AG10803 (cell line): ENCODE results near the gene SARS1.
A peak's percentile ranks its signal among the peaks of the same experiment; 100 is the strongest.
"Not testable (repeated sequence)": the region's sequence is repeated elsewhere in the genome, so short reads cannot be mapped to it uniquely, and the experiment has no call there.

ENCODE experiments used
- DNase-seq: peaks from one replicate; pipeline ENCODE4 v3.0.0; 2010; ENCODE audit warnings: low read depth
- H3K4me3 ChIP-seq: 2 replicates; pipeline ENCODE4 v1.5.1; 2011; ENCODE audit warnings: mild to moderate bottlenecking, low read length, control low read depth
- TF ChIP-seq, protein P1 (sequence below): conservative IDR thresholded peaks from 2 replicates; pipeline ENCODE4 v1.5.1; 2011; ENCODE audit warnings: mild to moderate bottlenecking, low read length, control low read depth, inconsistent platforms

SARS1 gene

DNA sequence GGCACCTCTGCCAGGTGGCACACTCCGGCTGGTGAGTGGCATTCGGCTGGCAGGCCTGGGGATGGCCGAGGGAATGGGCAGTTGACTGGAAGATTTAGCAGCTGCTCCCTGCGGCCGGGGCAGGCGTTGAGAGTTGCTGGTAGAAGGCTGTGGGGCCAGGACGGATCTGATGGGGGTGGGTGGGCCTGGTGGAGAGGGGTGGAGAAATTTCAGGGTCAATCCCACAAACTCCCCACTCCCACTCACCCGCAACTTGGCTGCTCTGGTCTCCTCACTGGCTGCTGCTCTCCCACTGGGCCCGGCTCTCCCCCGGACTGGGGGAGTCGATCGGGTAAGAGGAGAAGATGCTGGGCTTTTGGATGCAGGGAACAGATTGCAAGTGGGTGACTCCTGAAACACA is 67.1 kb downstream of the SARS1 start:
- no peak for DNase-seq
- TF ChIP-seq, protein P1, sequence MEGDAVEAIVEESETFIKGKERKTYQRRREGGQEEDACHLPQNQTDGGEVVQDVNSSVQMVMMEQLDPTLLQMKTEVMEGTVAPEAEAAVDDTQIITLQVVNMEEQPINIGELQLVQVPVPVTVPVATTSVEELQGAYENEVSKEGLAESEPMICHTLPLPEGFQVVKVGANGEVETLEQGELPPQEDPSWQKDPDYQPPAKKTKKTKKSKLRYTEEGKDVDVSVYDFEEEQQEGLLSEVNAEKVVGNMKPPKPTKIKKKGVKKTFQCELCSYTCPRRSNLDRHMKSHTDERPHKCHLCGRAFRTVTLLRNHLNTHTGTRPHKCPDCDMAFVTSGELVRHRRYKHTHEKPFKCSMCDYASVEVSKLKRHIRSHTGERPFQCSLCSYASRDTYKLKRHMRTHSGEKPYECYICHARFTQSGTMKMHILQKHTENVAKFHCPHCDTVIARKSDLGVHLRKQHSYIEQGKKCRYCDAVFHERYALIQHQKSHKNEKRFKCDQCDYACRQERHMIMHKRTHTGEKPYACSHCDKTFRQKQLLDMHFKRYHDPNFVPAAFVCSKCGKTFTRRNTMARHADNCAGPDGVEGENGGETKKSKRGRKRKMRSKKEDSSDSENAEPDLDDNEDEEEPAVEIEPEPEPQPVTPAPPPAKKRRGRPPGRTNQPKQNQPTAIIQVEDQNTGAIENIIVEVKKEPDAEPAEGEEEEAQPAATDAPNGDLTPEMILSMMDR = no peak
- no peak overlapping the region for H3K4me3 ChIP-seq

DNA sequence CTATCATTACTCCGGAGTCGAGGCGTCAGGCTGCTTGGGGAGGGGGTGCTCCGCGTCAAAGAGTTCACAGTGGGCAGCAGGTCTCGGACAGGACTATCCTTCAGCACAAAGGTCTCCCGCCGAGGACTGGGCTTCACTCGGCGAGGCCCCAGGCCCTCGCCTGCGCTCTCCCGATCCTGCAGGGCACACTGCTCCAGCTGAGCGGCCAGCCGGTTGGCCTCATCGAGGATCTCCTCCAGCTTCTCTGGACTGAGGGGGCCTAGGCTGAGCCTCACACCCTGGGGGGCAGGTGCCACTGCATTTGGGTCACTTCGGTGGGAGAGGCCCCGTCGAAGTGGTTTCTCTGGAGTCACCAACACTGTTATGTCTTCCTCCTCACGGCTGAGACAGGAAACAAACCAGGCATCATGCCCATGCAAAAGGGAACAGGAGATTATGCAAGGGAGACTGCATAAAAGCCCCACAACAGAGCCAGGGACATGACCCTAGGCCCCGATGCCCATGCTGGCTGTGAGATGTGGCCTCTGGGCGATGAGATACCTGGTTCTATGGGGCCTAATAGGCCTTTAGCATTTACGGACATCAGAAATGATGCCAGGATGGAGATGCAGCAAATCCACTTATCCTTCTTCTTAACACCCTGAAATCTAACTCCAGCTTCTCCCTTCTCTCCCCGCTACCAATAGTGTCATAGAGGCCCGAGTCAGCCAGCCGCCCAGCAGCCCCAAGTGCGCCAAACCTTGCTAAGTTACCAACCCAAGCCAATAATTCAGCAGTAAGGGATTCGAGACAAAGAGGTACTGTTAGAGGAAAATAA is 68.2 kb downstream of the SARS1 start:
- DNase-seq = peak; percentile 45
- TF ChIP-seq, protein P1 = no peak
- H3K4me3 ChIP-seq = peak overlapping the region; percentile 93

DNA sequence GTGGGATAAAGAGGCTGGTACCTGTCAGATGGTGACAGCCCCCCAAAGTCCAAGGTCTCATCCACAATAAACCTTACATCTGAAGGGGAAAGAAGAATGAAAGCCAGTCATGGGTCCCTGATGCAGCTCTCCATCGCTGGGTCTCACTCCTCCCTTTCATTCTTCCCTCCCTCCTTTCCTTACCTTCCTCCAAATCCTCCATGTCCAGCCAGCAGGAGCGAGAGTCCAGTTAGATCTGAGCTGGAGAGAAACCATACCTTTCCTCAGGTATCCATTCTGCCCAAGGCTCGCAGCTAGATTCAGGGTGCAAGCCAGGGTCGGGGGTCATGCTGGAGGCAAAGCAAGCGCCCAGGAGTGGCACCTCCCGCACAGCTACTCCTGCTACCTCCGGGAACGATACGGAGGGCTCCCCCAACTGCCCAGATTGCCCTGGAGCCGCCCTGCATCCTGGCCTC is 68.8 kb downstream of the SARS1 start:
- no peak for DNase-seq
- H3K4me3 ChIP-seq = peak overlapping the region; percentile 93
- TF ChIP-seq, protein P1 = no peak

DNA sequence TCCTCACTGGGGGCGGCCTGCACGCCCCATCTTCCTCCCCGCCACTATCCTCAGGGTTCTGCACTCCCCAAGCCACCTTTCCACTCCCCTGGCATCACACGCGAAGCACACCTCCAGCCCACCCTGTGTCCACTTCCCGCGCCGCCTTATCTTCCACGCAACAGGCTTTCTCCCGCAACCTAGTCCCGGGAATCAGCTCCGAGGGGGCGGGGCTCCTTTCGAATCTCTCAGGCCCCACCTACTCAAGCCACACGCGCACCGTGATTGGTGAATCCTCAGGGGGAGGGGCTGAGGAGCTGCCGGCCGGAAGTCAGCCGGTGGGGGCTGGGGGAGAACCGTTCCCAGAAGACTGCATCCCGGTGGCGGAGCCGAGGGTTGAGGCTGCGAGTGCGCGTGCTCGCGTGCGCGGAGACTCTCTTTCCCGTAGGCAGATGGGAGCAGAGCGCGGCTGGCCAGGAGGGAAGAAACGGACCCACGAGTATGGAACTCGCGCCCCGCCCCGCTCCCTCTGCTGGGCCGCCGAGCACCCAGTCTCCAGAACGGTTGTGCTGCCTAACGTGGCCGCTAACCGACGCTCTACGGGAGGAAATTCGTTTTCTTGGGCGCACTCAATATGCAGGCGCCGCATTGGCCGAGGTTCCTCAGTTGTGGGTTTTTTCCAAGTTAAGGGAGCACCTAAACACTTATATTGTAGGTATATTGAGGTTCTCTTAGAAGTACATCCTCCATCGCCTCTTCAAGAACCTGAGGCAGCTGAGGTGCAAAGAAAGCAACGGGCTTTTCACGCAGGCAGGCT is 69.4 kb downstream of the SARS1 start, which contains the start of gene PSRC1:
Gene PSRC1 (minus strand): TSS at position 194 of the 796 bp plus-strand sequence.
- peak; percentile 96 for DNase-seq
- H3K4me3 ChIP-seq = peak within 1 kb of the TSS; percentile 93
- TF ChIP-seq, protein P1 = peak; percentile 60

DNA sequence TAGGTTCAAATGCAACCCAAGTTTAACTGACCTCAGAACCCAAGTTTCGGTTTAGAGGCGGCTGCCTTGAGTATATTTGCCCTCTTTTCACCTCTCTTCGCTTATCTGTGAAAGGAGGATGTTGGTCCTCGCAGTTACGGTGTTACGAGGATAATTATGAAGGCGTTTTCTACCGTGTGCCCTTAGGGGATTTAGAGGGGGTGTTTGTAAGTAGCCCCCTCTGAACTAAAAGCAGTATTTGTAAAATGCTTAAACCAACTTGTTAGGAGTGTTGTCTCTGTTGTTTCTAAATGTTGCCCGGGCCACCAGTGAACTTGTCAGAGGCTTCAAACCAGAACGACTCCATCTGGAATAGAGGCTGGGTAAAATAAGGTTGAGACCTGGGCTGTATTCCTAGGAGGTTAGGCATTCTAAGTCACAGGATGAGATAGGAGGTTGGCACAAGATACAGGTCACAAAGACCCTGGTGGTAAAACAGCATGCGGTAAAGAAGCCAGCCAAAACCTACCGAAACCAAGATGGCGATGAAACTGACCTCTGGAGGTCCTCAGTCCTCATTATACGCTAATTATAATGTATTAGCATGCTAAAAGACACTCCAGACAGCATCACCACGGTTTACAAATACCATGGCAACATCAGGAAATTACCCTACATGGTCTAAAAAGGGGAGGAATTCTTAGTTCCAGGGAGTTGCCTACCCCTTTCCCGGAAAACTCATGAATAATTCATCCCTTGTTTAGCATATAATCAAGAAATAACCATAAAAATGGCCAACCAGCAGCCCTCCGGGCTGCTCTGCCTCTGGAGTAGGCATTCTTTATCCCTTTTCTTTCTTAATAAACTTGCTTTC is 70.3 kb downstream of the SARS1 start:
- DNase-seq = peak; percentile 15
- H3K4me3 ChIP-seq = peak overlapping the region; percentile 93
- TF ChIP-seq, protein P1 = no peak

DNA sequence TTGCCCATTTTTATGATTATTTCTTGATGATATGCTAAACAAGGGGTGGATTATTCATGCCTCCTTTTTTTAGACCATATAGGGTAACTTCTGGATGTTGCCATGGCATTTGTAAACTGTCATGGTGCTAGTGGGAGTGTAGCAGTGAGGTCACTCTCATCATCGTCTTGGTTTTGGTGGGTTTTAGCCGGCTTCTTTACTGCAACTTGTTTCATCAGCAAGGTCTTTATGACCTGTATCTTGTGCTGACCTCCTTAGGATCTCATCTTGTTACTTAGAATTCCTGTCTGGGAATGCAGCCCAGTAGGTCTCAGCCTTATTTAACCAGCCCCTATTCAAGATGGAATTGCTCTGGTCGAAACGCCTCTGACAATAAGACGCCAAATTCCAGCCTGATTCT is 73.0 kb downstream of the SARS1 start:
- DNase-seq, H3K4me3 ChIP-seq: not testable (repeated sequence)
